GM11168 (cell line): ENCODE data around the gene TSHZ2.
"Not testable (repeated sequence)": the region's sequence is repeated elsewhere in the genome, so short reads cannot be mapped to it uniquely, and the experiment has no call there.

Experiments used
- in situ Hi-C: fragments of 300-500 bp; cut with MboI; formaldehyde crosslinking; loops from one replicate; pipeline ENCODE4 v1.12.0; 2022; ENCODE audit warnings: low sequenced_read_pairs; ENCODE audit not compliant: unreplicated experiment

TSHZ2 gene

DNA sequence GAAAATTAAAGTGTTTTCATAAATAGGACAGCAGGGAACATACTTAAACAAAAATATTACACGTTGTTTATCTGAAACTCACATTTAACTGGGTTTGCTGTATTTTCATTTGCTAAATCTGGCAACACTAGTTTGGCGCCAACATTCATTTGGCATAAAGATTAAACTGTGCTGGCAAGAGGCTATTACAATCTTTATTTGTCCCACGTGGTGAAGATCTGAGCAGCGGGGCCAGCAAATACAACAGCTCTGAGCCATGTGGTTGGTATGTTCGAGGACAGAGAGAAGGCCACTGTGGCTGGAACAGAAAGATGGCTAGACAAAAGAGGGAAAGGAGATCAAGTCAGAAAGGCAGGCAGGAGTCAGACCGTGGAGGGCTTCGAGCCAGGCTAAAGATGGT lies 387.3 kb downstream of the TSHZ2 start:
- in situ Hi-C loops: no loop called here

DNA sequence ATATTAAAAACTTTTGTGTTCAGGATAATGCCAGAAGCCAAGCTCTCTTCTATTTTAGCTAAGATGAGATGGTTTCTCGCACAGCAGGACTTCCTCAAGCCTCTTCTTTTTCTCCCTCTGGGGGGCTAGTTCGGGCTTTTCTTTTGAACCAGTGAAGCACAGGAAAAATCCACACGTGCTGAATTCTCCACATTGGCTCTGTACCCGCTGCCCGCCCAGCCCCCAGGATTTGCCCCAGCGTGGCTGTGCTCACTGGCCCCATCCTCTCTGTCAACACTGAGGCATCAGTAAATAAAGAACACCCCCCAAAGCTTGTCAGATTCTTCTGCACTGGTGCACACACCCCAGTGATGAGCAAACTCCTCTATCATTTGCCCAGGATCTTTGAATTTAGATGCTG lies 388.7 kb downstream of the TSHZ2 start:
- in situ Hi-C loops: no loop called here

DNA sequence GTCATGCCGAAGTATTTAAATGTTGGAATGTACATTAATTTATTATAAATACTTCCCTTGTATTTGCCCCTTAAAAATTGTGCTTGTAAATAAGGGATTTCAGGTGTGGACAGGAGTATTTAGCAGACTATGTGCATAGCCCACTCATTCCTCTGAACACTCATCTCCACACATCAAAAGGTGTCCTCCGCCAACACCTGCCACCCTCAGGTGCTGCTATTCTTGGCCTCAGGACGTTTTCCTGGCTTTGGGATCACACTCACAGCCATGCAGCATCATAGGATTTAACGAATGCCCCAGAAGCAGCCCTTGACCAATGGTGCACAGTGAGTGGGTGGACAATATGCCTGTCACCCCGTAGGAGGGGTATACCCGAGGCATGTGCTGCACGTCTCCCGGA lies 390.6 kb downstream of the TSHZ2 start:
- in situ Hi-C loops: no loop called here

DNA sequence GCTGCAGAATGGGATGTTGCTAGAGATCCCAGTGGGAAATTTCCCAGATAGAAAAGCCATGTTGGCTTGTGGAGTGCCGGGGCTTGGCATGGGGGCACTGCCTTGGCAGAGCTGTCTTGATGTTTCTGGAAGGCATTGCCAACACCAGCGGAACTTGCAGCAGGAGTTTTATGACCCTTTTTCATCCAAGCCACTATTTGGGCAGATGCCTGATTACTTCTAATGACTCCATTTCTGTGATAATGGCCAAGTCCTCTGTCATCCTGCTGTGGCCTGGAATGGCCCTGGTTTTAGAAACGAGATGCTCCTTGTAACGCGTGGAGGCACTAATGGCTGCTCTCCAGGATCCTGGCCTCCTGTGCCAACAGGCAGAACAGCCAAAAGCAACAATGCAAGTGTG lies 392.5 kb downstream of the TSHZ2 start:
- in situ Hi-C loops: no loop called here

DNA sequence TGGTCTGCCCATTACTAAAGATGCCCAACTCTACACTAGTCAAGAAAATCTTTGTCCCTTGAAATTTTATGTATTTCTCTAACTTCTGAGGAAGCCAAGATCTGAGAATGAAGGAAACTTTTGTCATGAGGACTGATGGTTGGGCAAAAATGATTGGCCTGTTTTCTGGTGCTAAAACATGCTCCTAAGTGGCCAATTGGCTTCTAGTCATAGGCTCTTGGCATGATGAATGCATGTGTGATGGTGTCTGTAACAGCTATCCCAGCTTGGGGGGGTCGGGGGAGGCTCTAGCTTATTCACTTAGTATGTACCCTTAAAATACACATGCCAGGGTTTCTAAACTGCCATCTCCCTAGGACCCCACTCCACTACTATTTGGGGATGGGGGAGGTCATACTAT lies 392.9 kb downstream of the TSHZ2 start:
- in situ Hi-C loops: no loop called here

DNA sequence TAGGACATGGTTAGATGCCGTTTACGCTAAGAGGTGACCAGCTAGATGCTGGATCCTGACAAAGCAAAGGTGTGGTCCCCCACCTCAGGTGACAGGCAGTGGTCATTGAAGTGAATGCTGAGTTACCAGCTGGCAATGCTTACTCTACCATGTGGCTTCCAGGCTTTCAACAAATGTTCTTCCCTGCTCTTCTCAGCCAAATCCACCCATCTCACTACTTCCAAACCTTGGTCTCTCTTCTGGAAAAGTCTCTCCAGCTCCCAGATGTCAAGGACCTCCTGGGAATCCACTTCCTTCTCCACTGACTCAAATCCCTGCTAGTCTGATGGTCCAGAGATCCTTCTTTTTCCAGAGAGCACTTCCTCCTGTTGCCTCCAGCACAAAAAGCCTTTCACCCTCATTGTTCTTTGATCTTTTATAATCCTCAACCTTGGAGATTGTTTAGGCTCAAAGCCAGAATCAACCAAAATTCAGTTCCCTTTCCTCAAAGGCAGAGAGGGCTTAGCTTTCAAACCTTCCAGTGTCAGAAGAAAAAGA lies 393.4 kb downstream of the TSHZ2 start:
- in situ Hi-C loops: no loop called here

DNA sequence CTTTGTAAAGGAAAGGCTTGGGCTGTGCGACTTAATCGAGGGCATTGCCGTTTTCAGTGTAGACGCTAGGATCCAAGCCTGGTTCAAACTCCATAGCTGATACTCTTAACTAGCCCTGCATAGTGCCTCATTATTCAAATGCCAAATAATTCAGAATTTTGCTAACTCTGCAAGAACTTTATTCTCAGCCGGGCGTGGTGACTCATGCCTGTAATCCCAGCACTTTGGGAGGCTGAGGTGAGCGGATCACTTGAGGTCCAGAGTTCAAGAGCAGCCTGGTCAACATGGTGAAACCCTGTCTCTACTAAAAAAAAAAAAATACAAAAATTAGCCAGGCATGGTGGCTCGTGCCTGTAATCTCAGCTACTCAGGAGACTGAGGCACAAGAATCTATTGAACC lies 394.8 kb downstream of the TSHZ2 start:
- in situ Hi-C loops: not testable (repeated sequence)

- in situ Hi-C loops: no loop called here
Observed at GRCh38 chr20:53369871-53370270, 397.7 kb downstream of the TSHZ2 start.

GRCh38 chr20:53370345-53370961 lies 398.3 kb downstream of the TSHZ2 start:
- in situ Hi-C loops: no loop called here

GRCh38 chr20:53371216-53371615 lies 399.1 kb downstream of the TSHZ2 start:
- in situ Hi-C loops: no loop called here

DNA sequence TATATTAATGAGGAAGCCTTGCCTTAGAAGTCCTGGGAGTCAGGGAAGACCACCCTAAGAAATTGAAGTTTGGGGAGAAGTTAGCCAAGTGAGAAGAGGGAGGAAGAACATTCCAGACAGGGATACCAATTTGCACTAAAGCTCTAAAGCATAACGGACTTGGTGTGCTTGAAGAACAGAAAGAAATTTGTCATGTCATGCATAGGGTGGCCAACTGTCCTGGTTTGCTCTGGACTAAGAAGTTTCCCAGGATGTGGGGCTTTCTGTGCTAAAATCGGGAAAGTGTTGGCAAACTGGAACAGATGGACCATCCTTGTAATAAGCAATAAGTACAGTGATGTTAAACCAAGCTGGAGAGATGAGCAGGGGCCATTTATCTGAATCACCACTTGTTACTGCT lies 403.9 kb downstream of the TSHZ2 start:
- in situ Hi-C loops: no loop called here

GRCh38 chr20:53379014-53379832 lies 407.1 kb downstream of the TSHZ2 start:
- in situ Hi-C loops: no loop called here

DNA sequence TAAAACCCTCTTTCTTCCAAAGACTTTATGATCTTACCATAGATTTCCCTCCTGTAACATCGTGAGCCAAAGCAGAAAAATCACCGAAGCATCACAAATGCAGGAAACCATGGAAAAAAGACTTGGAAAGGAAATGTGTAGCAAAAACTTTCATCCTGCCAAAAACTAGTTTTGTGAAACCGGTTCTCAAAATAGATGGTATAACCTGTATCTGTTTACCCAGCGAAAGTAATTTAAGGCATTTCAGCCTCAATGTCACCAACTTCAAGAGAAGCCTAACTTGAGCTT lies 407.6 kb downstream of the TSHZ2 start:
- in situ Hi-C loops: no loop called here

GRCh38 chr20:53381568-53382262 lies 409.6 kb downstream of the TSHZ2 start:
- in situ Hi-C loops: no loop called here

DNA sequence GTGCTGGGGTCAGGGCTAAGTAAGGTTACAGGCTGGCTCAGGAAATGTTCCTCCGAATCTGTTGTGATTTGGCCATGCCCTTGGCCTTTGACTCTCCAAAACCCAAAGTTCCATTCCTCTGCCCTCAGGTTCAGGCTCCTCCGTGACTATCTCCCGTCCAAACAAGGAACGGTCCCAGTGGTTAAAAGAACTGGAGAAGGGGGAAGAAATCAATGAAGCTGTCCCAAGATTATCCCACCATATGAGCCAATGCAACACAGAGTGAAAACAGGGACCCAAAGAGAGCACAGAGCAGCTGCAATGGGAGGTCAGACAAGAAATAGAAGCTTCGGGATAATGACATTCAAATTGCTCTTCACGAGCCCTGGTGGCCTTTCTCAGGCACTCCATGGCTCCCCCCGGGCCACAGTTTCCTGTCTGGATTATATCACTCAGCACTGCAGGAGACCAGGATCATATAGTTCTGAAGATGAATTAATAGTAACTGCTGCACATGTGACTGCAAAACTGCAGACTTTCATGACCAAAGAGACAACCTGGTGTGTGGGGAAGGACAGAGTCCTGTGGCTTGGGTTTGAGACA lies 410.2 kb downstream of the TSHZ2 start:
- in situ Hi-C loops: no loop called here

- in situ Hi-C loops: no loop called here
Observed at GRCh38 chr20:53383916-53384315, 411.8 kb downstream of the TSHZ2 start.

DNA sequence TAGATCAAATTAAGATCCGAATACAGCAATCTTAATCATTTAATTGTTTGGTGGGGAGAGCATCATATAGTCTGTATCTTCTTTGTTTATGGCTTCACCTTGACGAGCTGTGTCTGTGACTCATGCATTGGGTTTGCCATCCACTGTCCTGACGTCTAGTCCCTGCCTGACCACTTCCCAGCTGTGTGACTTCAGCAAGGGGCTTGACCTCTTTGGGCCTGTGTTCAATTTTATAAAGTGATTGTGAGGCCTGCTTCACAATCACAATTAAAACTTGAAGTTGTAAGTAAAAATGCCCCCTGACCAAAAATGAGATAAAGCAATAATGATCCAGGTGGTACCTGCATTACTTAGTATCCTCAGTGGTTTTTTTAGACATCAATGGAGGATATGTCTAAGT lies 412.2 kb downstream of the TSHZ2 start:
- in situ Hi-C loops: no loop called here

DNA sequence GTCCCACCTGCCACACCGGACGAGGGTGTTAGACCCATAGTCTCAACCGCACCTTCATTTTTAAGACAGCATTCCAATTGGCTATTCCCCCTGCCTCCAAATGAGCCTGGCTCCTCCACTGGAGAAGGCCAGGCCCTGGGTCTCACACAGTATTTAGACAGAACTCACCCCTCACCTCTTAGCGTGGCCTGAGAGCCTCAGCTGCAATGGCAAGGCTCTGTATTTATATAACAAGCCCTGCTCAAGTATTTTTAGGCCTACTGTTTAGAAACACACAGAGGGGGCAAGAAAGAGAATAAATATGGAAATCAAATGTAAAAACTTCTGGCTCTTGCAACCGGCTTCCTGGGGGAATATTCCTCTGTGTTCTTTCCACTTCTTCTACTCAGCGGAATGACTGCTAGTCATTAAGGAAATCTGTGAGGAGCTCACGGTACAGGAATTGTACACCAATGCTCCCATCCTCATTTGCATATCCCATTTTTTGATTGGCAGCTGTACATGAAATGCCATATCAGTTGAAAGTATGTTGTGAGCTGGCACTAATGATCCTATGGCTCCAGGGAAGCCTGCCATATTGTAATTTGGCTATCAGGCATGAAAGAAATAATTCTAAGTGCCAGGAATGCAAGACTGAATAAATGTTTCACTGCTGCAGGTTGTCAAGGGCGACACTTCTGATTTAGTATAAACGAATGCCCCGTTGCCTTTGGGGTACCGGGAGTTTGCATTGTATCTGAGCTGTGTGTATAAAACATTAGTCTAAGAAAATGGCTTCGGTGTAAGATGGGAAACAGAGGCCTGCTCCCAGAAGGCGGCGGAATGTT lies 414.0 kb downstream of the TSHZ2 start:
- in situ Hi-C loops: no loop called here

- in situ Hi-C loops: no loop called here
Observed at GRCh38 chr20:53387983-53388675, 416.0 kb downstream of the TSHZ2 start.
